ENCODE results near the gene ANKLE1. TPM values are rescaled to one million over a fixed set of nuclear protein-coding genes. Genes with fewer than 3 reads are reported as not detected.

The ANKLE1 gene
- total and polyA plus RNA-seq, 2 experiments from 2014 or later = 0.29 to 0.90 TPM

DNA sequence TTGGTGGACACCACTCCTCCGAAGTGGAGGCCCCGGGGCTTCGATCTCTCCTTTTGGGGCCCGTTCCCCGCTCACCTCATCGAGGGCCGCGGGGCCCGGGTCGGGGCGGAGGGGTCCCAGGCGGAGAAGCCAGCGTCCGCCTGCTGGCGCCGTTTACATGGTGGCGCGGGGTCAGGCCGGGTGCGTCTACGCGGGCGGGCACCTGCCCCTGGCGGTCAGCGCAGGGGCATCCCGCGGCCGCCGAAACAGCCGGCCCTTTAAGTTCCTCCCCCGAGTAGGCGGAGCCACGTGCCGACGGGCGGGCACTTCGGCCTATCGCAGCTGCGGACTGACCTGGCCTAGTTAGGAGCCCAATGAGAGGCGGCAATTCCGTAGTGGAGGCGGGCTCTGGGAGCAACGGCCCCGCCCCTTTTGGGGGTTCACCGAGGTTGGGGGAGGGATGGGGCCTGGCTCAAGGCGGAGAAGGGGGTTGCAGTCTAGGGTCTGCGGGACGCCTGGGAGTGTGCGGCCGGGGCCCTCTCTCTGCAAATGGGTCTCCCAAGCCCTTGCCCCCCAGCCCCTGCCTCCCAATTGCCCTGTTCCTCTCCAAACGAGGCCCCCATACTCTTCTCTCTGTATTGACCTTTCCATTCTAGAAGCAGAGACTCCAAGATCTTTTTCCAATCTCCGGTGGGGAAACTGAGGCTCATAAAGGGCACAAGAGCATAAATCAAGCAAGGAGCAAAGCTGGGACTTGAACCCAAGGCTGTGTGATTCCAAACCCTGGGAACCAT is 21.7 kb downstream of the ANKLE1 start, which contains the start of gene ABHD8:
ABHD8 (minus strand) TSS at position 259 of the 773 bp plus-strand sequence. CDS start 1,809 bp downstream, outside the sequence.
- peaks cover 27% of the 10 kb centered on the region for H3K79me2 ChIP-seq
- H3K27ac ChIP-seq = peak within 1 kb of the TSS; percentile 70
- H3K9me3 ChIP-seq (ENCODE audit: low read depth) = no peaks in the 10 kb centered on the region
- 3% methylated on average over 31 of the region's 52 CpGs for WGBS (ENCODE audit: low lambda C conversion rate, missing lambda C conversion rate)
- H3K4me1 ChIP-seq (ENCODE audit: insufficient read depth) = peaks cover 18% of the 10 kb centered on the region
- peak; percentile 98 for DNase-seq (ENCODE audit: low spot score)
- H3K36me3 ChIP-seq (replicated peaks; ENCODE audit: insufficient read depth, low read depth) = no peaks in the 10 kb centered on the region
- no peaks in the 10 kb centered on the region for H3K9me2 ChIP-seq (replicated peaks; ENCODE audit: insufficient read depth)
- TF ChIP-seq, protein P1, sequence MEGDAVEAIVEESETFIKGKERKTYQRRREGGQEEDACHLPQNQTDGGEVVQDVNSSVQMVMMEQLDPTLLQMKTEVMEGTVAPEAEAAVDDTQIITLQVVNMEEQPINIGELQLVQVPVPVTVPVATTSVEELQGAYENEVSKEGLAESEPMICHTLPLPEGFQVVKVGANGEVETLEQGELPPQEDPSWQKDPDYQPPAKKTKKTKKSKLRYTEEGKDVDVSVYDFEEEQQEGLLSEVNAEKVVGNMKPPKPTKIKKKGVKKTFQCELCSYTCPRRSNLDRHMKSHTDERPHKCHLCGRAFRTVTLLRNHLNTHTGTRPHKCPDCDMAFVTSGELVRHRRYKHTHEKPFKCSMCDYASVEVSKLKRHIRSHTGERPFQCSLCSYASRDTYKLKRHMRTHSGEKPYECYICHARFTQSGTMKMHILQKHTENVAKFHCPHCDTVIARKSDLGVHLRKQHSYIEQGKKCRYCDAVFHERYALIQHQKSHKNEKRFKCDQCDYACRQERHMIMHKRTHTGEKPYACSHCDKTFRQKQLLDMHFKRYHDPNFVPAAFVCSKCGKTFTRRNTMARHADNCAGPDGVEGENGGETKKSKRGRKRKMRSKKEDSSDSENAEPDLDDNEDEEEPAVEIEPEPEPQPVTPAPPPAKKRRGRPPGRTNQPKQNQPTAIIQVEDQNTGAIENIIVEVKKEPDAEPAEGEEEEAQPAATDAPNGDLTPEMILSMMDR (IDR thresholded peaks at IDR 0.05; ENCODE audit: poor library complexity) = peak; percentile 52
- TF ChIP-seq EZH2phosphoT487 (IDR thresholded peaks at IDR 0.05; ENCODE audit: low read depth, severe bottlenecking, unreplicated experiment) (no peak), EZH2 (IDR thresholded peaks at IDR 0.05; ENCODE audit: borderline replicate concordance) (no peak)
- no peaks in the 10 kb centered on the region for H4K20me1 ChIP-seq (ENCODE audit: insufficient read depth, poor library complexity, severe bottlenecking)
- H2AFZ ChIP-seq = peak within 1 kb of the TSS; percentile 79
- H3K27me3 ChIP-seq = no peaks in the 10 kb centered on the region
- peak within 1 kb of the TSS; percentile 98 for H3K4me2 ChIP-seq
- peak within 1 kb of the TSS; percentile 94 for H3K4me3 ChIP-seq

DNA sequence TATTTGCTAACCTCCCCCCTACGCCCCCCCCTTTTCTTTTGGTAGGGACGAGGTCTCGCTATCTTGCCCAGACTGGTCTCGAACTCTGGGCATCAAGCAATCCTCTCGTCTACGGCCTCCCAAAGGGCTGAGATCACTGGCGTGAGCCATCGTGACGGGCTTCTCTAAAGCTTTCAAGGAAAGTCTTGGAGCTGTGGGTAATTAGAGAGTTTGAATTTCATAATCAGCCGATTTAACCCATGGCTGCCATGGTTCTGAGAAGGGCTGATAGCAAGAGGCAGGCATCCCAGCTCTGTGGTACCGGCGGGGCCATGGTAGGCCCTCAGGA is 22.2 kb downstream of the ANKLE1 start:
- H3K79me2 ChIP-seq = peaks cover 26% of the 10 kb centered on the region
- no peak for DNase-seq (ENCODE audit: low spot score)
- 82% methylated on average over 12 of the region's 12 CpGs for WGBS (ENCODE audit: low lambda C conversion rate, missing lambda C conversion rate)
- H4K20me1 ChIP-seq (ENCODE audit: insufficient read depth, poor library complexity, severe bottlenecking) = no peaks in the 10 kb centered on the region
- no peak overlapping the region for H3K4me3 ChIP-seq
- no peaks in the 10 kb centered on the region for H3K27me3 ChIP-seq
- H3K4me2 ChIP-seq = peak overlapping the region; percentile 98
- peak overlapping the region; percentile 24 for H3K27ac ChIP-seq
- H2AFZ ChIP-seq = peak overlapping the region; percentile 65
- H3K9me3 ChIP-seq (ENCODE audit: low read depth) = no peaks in the 10 kb centered on the region
- no peak for TF ChIP-seq EZH2 (IDR thresholded peaks at IDR 0.05; ENCODE audit: borderline replicate concordance)
- TF ChIP-seq, protein P1 (IDR thresholded peaks at IDR 0.05; ENCODE audit: poor library complexity) = no peak
- TF ChIP-seq EZH2phosphoT487 (IDR thresholded peaks at IDR 0.05; ENCODE audit: low read depth, severe bottlenecking, unreplicated experiment) = no peak
- H3K4me1 ChIP-seq (ENCODE audit: insufficient read depth) = peaks cover 18% of the 10 kb centered on the region
- no peaks in the 10 kb centered on the region for H3K36me3 ChIP-seq (replicated peaks; ENCODE audit: insufficient read depth, low read depth)
- H3K9me2 ChIP-seq (replicated peaks; ENCODE audit: insufficient read depth) = no peaks in the 10 kb centered on the region

GRCh38 chr19:17304386-17305215 is 22.9 kb downstream of the ANKLE1 start:
- H3K4me1 ChIP-seq (ENCODE audit: insufficient read depth) = peaks cover 18% of the 10 kb centered on the region
- DNase-seq (ENCODE audit: low spot score) = no peak
- H3K9me3 ChIP-seq (ENCODE audit: low read depth) = no peaks in the 10 kb centered on the region
- H3K36me3 ChIP-seq (replicated peaks; ENCODE audit: insufficient read depth, low read depth) = no peaks in the 10 kb centered on the region
- no peaks in the 10 kb centered on the region for H4K20me1 ChIP-seq (ENCODE audit: insufficient read depth, poor library complexity, severe bottlenecking)
- no peak overlapping the region for H3K4me3 ChIP-seq
- peak overlapping the region; percentile 1 for H3K27ac ChIP-seq
- 74% methylated on average over 12 of the region's 12 CpGs for WGBS (ENCODE audit: low lambda C conversion rate, missing lambda C conversion rate)
- H3K4me2 ChIP-seq = peak overlapping the region; percentile 64
- H3K9me2 ChIP-seq (replicated peaks; ENCODE audit: insufficient read depth) = no peaks in the 10 kb centered on the region
- no peak for TF ChIP-seq EZH2 (IDR thresholded peaks at IDR 0.05; ENCODE audit: borderline replicate concordance)
- no peak for TF ChIP-seq EZH2phosphoT487 (IDR thresholded peaks at IDR 0.05; ENCODE audit: low read depth, severe bottlenecking, unreplicated experiment)
- TF ChIP-seq, protein P1 (IDR thresholded peaks at IDR 0.05; ENCODE audit: poor library complexity) = no peak
- no peak overlapping the region for H2AFZ ChIP-seq
- H3K79me2 ChIP-seq = peaks cover 27% of the 10 kb centered on the region
- H3K27me3 ChIP-seq = no peaks in the 10 kb centered on the region

Data from hepatocyte (in vitro differentiated cells).